NCI-H146 (cell line): Measurements from ENCODE around the gene FAM180A.
"Not testable (repeated sequence)": the region's sequence is repeated elsewhere in the genome, so short reads cannot be mapped to it uniquely, and the experiment has no call there.

Source experiments
- DNase-seq: peaks from one replicate; lab custom pipeline; 2025; lab: John Stamatoyannopoulos, UW

FAM180A gene

GRCh38 chr7:135748770-135749169 is at the start of gene FAM180A:
Gene FAM180A, minus strand, starts transcription at chr7:135748813. Its CDS starts 233 bp downstream, at chr7:135748580.
- no peak for DNase-seq

- DNase-seq: no peak
Measured at GRCh38 chr7:135798095-135798494, 49.5 kb upstream of the FAM180A start.

- no peak for DNase-seq
Measured at GRCh38 chr7:135795846-135796570, 47.4 kb upstream of the FAM180A start.

GRCh38 chr7:135793841-135794240 is 45.2 kb upstream of the FAM180A start:
- DNase-seq: no peak

- no peak for DNase-seq
Measured at GRCh38 chr7:135792866-135793265, 44.3 kb upstream of the FAM180A start.

- DNase-seq: no peak
Measured at GRCh38 chr7:135792363-135792668, 43.7 kb upstream of the FAM180A start.

- DNase-seq: no peak
Measured at GRCh38 chr7:135791543-135792362, 43.1 kb upstream of the FAM180A start.

- DNase-seq: no peak
Measured at GRCh38 chr7:135790371-135790977, 41.9 kb upstream of the FAM180A start.

- DNase-seq: no peak
Measured at GRCh38 chr7:135789956-135790355, 41.3 kb upstream of the FAM180A start.

GRCh38 chr7:135789431-135789830 is 40.8 kb upstream of the FAM180A start:
- no peak for DNase-seq

GRCh38 chr7:135786911-135787310 is 38.3 kb upstream of the FAM180A start:
- DNase-seq: no peak

GRCh38 chr7:135785065-135785464 is 36.5 kb upstream of the FAM180A start:
- DNase-seq: no peak

GRCh38 chr7:135784013-135784412 is 35.4 kb upstream of the FAM180A start:
- DNase-seq: no peak

GRCh38 chr7:135782801-135783200 is 34.2 kb upstream of the FAM180A start:
- DNase-seq: no peak

GRCh38 chr7:135782377-135782776 is 33.8 kb upstream of the FAM180A start:
- no peak for DNase-seq

- DNase-seq: no peak
Measured at GRCh38 chr7:135777626-135778398, 29.2 kb upstream of the FAM180A start.

- DNase-seq: not testable (repeated sequence)
Measured at GRCh38 chr7:135775915-135776314, 27.3 kb upstream of the FAM180A start.

GRCh38 chr7:135775230-135775629 is 26.6 kb upstream of the FAM180A start:
- DNase-seq: no peak

GRCh38 chr7:135774284-135774683 is 25.7 kb upstream of the FAM180A start:
- peak; percentile 91 for DNase-seq

- peak; percentile 98 for DNase-seq
Measured at GRCh38 chr7:135773464-135773863, 24.9 kb upstream of the FAM180A start.

GRCh38 chr7:135772639-135773222 is 24.1 kb upstream of the FAM180A start:
- DNase-seq: peak; percentile 71
